Omental fat pad (tissue), 4 donors: ENCODE measurements around the gene UBE2A. TPM values are rescaled to one million over a fixed set of nuclear protein-coding genes. Genes with fewer than 3 reads are reported as not detected.
A peak's percentile ranks its signal among the peaks of the same experiment; 100 is the strongest.

Experiments
- ATAC-seq: fragments of 150-250 bp; one replicate; pipeline ENCODE4 v1.9.1; 2016; ENCODE audit warnings: mild to moderate bottlenecking, moderate library complexity; ENCODE audit not compliant: low FRiP score
- DNase-seq: peaks from one replicate; pipeline ENCODE4 v3.0.0-alpha.2; 2019; ENCODE audit warnings: low spot score
- total RNA-seq, 4 donors: library from RNA; depleted of rRNA; stranded (reverse); fragments of >200 nt; gene quantifications; one replicate each; pipeline ENCODE4 v1.1.0, GENCODE V29; 2016
- TF ChIP-seq, protein P1 (sequence below), 3 donors: fragments of 450-650 bp; IDR thresholded peaks; one replicate each; pipeline ENCODE4 v1.5.1; 2016 to 2017; ENCODE audit warnings: antibody characterized with exemption in 3 of 3, mild to moderate bottlenecking in 3 of 3, moderate library complexity in 2 of 3

Gene UBE2A
- total RNA-seq, 4 donors from 2014 or later: 30.3 to 44.0 (median 35.2) TPM

DNA sequence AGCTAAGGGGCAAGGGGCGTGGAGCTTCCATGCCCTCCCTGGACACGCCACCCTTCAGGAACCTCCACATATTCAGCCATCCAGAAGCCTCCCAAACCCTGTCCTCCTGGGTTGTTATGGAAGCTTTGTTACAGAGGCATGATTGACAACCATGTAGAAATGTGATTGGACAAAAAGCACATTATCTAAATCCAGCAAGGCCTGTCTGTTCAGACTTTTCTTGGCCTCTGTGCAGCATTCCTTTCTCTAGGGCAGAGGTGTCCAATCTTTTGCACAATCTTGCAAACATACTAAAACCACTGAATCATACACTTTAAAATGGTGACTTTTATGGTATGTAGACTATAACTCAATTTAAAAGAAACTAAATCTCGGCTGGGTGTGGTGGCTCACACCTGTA, 21.9 kb upstream of the UBE2A start:
- no peak for DNase-seq
- TF ChIP-seq, protein P1, sequence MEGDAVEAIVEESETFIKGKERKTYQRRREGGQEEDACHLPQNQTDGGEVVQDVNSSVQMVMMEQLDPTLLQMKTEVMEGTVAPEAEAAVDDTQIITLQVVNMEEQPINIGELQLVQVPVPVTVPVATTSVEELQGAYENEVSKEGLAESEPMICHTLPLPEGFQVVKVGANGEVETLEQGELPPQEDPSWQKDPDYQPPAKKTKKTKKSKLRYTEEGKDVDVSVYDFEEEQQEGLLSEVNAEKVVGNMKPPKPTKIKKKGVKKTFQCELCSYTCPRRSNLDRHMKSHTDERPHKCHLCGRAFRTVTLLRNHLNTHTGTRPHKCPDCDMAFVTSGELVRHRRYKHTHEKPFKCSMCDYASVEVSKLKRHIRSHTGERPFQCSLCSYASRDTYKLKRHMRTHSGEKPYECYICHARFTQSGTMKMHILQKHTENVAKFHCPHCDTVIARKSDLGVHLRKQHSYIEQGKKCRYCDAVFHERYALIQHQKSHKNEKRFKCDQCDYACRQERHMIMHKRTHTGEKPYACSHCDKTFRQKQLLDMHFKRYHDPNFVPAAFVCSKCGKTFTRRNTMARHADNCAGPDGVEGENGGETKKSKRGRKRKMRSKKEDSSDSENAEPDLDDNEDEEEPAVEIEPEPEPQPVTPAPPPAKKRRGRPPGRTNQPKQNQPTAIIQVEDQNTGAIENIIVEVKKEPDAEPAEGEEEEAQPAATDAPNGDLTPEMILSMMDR (IDR thresholded peaks at IDR 0.05): no peak
- ATAC-seq: no peak

DNA sequence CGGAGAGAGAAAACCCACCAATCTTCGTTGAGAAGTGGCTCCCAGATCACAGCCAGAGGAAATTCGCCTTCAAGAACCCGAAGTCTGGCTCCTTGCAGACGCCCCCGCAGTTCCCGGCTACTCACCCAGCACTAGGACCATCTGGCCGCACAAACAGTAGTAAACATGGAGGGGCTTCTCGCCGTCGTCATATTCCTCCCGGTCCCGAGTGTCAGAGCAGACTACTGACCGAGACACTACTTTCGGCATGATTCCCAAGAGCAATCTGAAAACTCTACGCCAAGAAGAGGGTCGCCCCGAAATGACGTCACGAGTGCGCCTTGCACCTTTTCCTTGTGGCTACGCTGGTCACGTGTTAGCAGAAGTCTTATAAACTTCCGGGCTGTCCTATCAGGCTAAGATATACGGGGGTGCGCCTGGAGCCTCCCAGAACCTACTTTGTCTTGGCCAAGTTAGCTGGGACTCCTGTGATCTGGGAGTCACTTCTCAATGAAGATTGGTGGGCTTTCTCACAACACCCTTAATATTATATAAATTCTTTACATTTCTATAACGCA, 9.2 kb upstream of the UBE2A start, which contains the start of gene STEEP1:
STEEP1 (minus strand) TSS at position 303 of the 557 bp plus-strand sequence; CDS start at position 249, 54 bp downstream.
- TF ChIP-seq, protein P1 (IDR thresholded peaks at IDR 0.05): no peak

DNA sequence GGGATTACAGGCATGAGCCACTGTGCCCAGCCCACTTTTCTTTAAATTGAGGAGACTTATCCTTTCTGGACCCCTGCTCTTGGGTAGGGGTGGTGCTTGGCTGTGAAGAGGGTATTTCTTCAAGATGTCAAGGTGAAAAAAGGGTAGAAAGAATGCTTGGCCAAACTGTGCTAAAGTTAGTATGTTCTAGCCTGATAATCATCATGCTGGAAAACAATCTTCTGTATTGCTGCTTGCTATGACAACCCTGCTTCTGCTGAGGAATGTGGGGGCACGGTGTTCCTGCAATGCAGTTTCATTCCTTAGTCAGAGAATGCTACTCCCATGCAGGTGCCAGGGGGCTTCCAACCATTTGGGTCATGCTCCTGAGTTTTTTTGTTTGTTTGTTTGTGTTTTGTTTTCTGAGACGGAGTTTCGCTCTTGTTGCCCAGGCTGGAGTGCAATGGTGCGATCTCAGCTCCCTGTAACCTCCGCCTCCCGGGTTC, 4.0 kb upstream of the UBE2A start:
- ATAC-seq: no peak
- TF ChIP-seq, protein P1 (IDR thresholded peaks at IDR 0.05): no peak
- no peak for DNase-seq

More for the DNA sequence above, 9.2 kb upstream of the UBE2A start, which contains the start of gene STEEP1:
- peak; percentile 57 for DNase-seq
- ATAC-seq: peak; percentile 79

DNA sequence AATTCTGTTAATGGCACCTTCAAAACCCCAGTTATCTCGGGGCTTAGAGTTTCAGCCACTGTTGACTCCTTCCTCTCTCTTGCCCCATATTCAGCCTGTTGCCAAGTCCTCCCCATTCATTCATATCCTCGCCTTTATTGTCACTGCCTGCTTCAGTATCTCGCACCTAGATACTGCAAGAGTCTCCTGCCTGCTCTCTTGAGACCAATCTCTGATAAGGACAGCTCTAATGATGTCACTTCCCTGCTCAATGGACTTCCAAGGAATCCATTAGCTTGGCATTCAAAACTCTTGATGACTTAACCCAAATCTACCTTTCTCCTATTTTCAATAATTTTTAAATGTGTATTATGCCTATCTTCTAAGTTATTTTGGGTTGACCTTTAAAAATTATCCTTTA, 1.1 kb upstream of the UBE2A start:
- DNase-seq: no peak
- no peak for ATAC-seq
- TF ChIP-seq, protein P1 (IDR thresholded peaks at IDR 0.05): no peak

DNA sequence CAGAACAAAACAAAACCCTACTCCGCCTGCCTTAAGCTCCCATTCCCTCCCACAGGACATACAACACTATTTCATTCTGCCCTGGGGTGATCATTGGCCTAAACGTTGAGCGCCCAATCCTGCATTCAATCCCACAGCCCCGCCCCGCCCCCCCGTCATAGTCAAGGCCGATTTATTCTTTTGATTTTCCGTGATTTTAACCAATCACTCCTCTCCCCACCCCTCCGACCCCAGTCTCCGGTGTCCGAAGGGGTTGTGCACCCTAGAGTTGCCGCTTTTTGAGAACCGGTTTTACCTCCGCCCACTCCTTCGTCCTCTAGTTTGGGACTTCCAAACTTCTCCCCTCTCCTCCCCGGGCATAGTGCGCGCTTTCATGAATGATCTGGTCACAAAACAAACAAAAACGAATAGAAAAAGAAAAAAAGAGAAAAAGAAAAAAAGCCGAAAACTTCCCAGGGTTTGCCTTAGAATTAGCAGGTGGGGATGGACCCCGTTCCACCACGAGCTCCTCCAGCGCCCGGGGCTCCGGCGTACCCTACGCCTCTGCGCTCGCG, 446 bp upstream of the UBE2A start:
- DNase-seq (no peak), ATAC-seq (peak; percentile 30)
- TF ChIP-seq, protein P1 (IDR thresholded peaks at IDR 0.05): no peak

DNA sequence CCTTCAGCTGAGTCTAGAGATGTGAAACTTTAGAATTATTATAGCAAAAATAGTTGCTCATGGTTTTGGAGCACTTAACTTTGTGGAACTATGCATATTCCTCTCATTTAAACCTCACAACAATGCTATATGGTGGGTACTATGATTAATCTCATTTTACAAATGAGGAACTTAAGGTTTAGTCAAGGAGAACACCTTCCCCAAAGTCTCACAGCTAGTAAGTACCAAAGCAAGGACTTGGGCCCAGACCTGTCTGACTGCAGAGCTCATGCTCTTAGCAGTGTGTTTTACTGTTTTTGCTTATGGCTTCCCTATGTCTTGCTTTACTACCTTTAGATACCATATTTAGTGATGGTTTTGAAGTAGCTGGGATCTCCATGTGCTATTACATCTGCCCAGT, 5.1 kb downstream of the UBE2A start:
- no peak for ATAC-seq
- no peak for DNase-seq
- TF ChIP-seq, protein P1 (IDR thresholded peaks at IDR 0.05): no peak
